HFF-Myc (cell line): Measurements from ENCODE around the gene HEPHL1.

Experiments used
- DNase-seq: peaks from one replicate; pipeline ENCODE4 v3.0.0-alpha.2; 2011; ENCODE audit warnings: low read depth; ENCODE audit errors: extremely low read depth
- H3K4me3 ChIP-seq: replicated peaks from 2 replicates; pipeline ENCODE4 v1.5.1; 2011; ENCODE audit warnings: low read depth, mild to moderate bottlenecking, control low read depth, low read length
- CTCF ChIP-seq: IDR thresholded peaks from 2 replicates; pipeline ENCODE4 v1.5.1; 2012; ENCODE audit warnings: mild to moderate bottlenecking, low read depth, low read length, control low read depth; ENCODE audit errors: missing control alignments

HEPHL1 gene

GRCh38 chr11:94031625-94032024 is 10.5 kb downstream of the HEPHL1 start:
- no peak for DNase-seq
- no peak for TF ChIP-seq CTCF
- H3K4me3 ChIP-seq, result no peak overlapping the region

GRCh38 chr11:94032066-94032465 is 10.9 kb downstream of the HEPHL1 start:
- H3K4me3 ChIP-seq, result no peak overlapping the region
- no peak for TF ChIP-seq CTCF
- no peak for DNase-seq

- TF ChIP-seq CTCF, result no peak
- H3K4me3 ChIP-seq, result no peak overlapping the region
- no peak for DNase-seq
Measured at GRCh38 chr11:94032725-94033124, 11.6 kb downstream of the HEPHL1 start.

GRCh38 chr11:94034207-94034606 is 13.1 kb downstream of the HEPHL1 start:
- H3K4me3 ChIP-seq, result no peak overlapping the region
- DNase-seq, result no peak
- no peak for TF ChIP-seq CTCF

- no peak for TF ChIP-seq CTCF
- DNase-seq, result no peak
- no peak overlapping the region for H3K4me3 ChIP-seq
Measured at GRCh38 chr11:94036096-94036495, 14.9 kb downstream of the HEPHL1 start.

GRCh38 chr11:94043241-94043640 is 22.1 kb downstream of the HEPHL1 start:
- DNase-seq, result no peak
- TF ChIP-seq CTCF, result no peak
- H3K4me3 ChIP-seq, result no peak overlapping the region

GRCh38 chr11:94046796-94047195 is 25.6 kb downstream of the HEPHL1 start:
- TF ChIP-seq CTCF, result no peak
- DNase-seq, result no peak
- H3K4me3 ChIP-seq, result no peak overlapping the region
